DMS79 (cell line): ENCODE data around the gene GPC6.

ENCODE experiments used
- DNase-seq: peaks from one replicate; lab custom pipeline; 2025; lab: John Stamatoyannopoulos, UW

GPC6 gene

DNA sequence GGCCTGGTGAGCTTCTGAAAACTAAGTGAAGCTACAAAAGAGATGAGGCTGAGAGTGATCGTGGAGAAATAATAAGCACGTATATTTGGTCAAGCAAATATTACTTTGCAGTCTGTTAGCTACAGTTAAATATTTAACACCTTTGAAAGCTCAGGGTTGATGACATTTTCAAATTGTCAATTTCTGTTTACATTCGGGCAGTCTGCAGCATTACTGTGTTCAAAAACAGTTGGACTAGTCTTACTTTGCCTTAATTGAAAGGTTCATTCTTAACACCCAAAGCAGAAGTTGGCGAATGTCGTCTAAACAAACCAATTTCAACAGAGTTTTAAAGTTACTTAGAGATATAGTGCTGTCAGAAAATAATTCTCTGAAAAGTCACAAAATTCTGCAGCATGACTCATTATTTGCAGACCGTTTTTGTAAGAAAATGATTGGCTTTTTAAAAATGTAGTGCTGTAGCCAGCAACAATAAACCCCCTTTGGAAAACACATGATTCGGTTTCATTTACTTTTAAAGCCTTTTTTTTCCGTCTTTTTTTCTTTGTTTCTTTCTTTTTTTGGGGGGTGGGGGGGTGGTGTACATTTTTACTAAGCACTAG lies 549.0 kb downstream of the GPC6 start:
- no peak for DNase-seq

DNA sequence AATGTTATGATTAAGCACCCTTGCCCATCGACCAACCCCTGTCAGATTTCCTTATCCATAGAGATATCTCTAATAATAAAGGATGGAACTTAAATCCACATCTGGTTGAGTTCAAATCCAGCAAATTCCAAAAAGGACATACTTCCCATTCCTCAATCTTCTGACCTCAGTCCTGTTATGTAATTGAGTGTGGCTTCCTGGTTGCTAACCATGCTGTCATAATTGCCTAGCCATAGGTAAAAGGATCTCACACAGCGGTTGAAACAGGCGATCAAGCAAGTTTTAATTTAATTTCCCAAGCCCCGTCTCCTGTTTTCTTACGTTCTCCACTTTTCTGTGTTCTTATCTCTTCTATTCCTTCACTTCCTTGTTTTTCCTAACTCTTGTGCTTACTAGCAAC lies 550.3 kb downstream of the GPC6 start:
- DNase-seq = no peak

- no peak for DNase-seq
These were observed 550.9 kb downstream of the GPC6 start for GRCh38 chr13:93777504-93777903.

- no peak for DNase-seq
These were observed 551.9 kb downstream of the GPC6 start for GRCh38 chr13:93778548-93778947.

DNA sequence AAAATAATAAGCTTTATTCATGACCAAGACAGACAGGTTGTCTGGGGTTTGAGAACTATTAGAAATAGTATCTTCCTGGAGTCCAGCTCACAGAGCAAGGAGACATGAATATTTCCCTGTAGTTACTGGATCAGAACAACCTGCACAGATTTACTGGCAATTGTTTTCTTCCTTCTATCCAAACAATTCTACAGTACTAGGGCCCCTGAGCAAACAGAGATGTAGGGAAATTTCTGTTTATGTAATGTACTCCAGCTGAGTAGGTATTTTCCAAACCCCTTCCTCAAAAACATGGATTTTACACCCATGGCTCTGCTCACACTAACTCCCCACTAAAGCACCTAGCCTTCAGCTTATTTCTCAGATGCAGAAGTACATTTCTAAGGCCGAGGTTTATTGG lies 557.6 kb downstream of the GPC6 start:
- no peak for DNase-seq

DNA sequence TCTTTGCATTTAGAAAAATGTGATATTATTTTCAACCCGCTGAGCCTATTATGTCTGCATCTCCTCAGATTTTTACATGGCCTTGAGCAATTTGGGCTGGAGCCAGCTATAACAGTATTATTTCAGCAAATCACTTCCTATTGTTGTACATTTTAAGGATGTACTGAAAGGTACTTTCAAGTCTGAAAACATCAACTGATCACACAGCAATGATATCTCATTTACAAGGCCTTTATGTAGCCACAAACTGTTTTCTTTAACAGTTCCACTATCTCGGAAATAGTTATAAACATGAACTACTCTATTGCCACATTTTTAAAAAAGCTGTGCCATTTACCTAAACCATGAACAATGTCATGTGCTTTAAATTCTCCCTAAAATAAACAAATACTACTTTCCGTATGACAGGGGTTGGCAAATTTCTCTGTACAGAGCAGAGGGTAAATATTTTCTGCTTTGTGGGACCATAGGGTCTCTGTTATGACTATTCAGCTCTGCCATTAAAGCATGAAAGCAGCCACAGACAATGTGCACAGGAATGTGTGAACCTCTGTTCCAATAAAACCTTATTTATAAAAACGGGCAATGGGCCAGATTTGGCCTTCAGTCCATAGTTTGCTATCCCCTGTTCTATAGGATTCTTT lies 560.4 kb downstream of the GPC6 start:
- DNase-seq = no peak

DNA sequence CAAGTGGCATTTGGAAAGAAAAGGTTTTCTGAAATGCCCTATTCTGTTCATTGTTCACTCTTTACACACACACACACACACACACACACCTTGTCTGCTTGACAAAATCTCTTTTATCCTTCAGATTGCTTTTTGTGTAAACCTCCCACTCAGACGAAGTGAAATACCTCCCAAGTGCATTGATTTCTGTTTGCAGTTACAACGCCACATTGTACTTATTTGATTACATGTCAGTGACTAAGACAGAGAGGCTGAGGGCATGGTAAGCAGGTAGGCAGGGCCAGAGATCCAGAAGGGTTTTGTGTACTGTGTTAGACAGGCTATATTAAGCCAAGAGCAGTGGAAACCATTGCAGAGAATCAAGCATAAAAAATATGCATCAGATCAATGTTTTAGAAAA lies 561.8 kb downstream of the GPC6 start:
- DNase-seq = no peak

GRCh38 chr13:93789058-93789457 lies 562.5 kb downstream of the GPC6 start:
- no peak for DNase-seq

GRCh38 chr13:93794197-93794885 lies 567.7 kb downstream of the GPC6 start:
- DNase-seq = no peak

GRCh38 chr13:93797463-93797862 lies 570.9 kb downstream of the GPC6 start:
- DNase-seq = no peak

- DNase-seq = no peak
These were observed 573.7 kb downstream of the GPC6 start for GRCh38 chr13:93800342-93800741.

DNA sequence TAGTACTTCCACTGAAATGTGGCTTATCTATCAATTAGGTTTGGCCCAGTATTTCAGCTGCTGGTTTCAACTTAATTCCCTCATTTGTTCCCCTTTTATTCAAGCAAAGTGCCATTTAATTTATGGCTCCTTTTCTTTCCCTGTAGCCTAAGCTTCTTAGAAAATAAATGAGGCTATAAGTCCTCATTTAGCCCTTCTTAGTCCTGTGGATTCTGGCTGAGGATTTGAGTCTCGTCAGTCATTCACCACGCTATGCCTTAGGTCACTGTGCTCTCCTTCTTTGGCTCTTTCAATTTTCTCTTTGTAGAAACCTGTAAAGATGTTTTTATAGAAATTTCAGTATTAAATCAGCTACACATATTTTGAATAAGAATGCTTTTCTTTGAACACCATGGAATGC lies 579.1 kb downstream of the GPC6 start:
- DNase-seq = peak; percentile 34

GRCh38 chr13:93806861-93807260 lies 580.3 kb downstream of the GPC6 start:
- no peak for DNase-seq

DNA sequence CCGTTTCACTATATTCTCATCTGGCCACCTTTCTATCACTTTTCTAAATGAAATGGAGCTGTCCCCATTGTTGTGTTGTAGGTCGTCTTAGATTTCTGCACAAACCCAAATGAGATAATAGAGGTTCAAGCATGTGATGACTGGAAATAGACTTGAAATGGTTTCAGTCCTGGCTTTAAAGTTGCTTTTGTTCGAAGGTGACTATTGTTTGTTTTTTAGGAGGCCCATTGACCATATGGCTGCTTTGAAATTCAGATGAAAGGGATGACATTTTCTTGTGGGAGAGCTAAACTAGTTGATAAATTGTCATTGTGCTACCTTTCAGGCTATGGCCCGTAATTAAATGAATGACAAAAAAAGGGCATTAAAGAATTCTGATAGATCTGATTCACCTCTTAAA lies 583.7 kb downstream of the GPC6 start:
- DNase-seq = no peak

DNA sequence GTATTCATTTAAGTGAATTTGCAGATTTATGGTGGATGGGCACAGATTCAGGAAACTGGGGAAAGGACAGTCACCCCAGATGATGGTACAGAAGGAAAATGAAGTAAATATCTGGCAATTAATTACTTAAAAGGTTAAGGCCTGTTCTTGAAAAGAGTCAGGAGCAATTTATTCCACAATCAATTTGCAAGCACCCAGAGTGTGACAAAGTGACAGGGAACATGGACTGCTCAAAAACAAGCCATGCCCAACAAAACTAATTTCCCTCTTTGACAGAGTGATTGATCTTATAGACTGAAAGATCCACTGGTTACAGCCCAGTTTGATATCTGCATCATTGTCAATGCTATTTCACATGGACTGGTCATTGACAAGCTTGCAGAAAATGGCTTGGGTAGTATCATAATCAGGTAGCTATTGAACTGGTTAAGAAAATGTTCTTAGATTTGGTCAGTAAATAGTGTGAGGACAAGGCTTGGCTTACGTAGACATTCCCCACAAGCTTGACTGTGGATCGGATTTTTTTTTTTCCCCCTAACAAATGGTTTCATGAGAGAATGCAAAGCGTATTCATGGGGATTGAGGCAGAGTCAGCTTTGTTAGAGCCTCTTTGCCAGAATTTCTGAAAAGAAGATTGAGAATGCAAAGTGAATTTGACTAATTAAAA lies 584.6 kb downstream of the GPC6 start:
- no peak for DNase-seq

DNA sequence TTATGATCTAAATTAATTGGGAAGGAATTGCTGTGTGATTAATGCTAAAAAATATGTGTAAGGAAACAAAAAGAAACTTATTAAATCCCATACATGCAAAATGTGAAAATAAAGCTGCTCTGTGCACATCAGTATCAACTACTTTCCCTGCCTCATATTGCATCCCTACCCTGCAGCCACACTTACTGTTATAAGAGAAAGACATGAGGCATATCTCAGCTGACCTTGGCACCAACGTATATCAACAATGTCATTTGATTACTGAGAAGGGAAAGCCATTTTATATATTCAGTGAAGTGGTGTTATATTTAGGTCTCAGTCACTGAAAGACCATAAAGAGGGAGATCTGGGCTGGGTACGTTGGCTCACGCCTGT lies 585.1 kb downstream of the GPC6 start:
- DNase-seq = no peak

DNA sequence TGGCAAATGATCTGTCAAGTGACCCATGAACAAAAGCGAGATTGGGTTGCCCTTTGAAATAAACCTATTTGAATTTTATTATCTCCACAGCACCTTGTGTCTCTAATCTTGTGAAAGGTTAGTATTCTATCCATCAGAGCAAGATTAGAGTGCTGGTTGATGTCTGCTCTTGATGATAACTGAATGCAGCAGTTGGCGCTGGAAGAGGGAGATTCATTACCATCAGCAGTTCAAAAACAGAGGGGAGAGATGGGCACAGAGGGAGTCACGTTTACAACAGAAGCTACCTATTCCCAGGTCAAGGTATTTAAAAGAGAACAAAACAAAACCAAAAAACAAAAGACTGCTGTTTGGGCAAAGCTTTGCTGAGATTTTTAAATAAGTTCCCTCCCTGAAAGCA lies 588.1 kb downstream of the GPC6 start:
- DNase-seq = no peak

- no peak for DNase-seq
These were observed 591.7 kb downstream of the GPC6 start for GRCh38 chr13:93818345-93818744.

DNA sequence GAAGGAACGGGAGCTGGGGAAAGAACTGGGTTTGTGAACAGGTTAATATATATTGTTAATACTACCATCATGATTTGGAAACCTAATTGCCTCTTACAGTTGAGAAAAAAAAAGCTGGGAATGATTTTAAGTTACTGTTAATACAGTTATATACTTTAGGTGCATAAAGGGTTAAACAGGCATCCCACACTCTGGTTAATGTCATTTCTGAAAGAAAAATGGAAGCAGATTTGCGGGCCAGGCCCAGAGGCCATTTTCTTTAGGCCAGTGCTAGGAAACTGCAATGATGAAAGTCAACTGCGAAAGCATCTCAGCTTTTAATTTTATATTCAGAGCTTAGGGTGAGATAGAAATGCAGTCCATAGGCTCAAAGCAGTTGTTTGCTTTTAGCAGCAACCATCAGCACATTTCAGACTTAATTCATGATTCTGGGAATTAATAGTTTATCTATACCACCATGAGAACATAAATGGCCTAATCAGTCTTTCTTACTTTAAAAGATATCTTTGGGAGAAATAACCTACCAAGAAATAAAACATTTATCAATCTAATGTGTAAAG lies 592.8 kb downstream of the GPC6 start:
- DNase-seq = no peak

- no peak for DNase-seq
These were observed 597.7 kb downstream of the GPC6 start for GRCh38 chr13:93824286-93824685.

DNA sequence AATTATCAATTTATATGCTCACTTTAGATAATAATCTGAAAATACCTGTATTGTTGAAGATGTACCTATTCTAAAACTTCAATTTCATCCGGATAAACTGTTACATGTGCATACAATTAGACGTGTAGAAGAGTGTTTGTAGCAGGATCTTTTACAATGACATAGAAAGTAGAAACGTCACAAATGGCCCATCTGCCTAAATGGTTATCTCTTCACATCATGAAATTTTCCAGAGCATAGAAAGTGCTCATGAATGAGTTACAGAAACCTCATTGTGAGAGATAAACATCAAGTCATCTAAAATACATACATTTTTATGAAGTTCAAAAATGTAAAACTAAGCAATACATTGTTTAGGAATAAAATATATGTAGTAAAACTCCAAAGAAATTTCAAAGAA lies 607.4 kb downstream of the GPC6 start:
- no peak for DNase-seq

- no peak for DNase-seq
These were observed 616.5 kb downstream of the GPC6 start for GRCh38 chr13:93843082-93843481.

GRCh38 chr13:93847162-93847561 lies 620.6 kb downstream of the GPC6 start:
- no peak for DNase-seq
